ENCODE results near the gene GLDN. TPM values are rescaled to one million over a fixed set of nuclear protein-coding genes. Genes with fewer than 3 reads are reported as not detected.

Gene GLDN
- polyA plus RNA-seq, 1 donor from 2014 or later = 0.58 TPM

DNA sequence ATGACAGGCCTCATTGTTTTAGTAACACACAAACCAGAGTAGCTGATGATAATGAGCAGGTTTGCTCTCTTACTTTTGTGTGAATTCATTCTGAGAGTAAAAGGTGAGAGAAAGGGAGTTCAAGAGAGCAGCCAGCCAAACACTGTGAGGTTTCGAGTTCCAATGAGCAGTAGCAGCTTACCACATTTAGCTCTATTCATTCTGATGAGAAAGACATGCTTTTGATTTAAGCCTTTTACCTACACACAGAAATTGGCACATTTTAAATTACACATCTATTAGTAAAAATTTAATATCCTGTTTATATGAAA, 28.0 kb downstream of the GLDN start:
- no peak overlapping the region for H3K9ac ChIP-seq (ENCODE audit: low read length)
- no peaks in the 10 kb centered on the region for H3K79me2 ChIP-seq (replicated peaks; ENCODE audit: insufficient read depth, low read length)
- no peaks in the 10 kb centered on the region for H3F3A ChIP-seq (ENCODE audit: insufficient read depth, low read length, poor library complexity, severe bottlenecking)
- no peaks in the 10 kb centered on the region for H3K27me3 ChIP-seq (ENCODE audit: insufficient read depth, low read depth, low read length)
- H3K4me2 ChIP-seq (ENCODE audit: low read length) = no peak overlapping the region
- no peaks in the 10 kb centered on the region for H3K9me3 ChIP-seq (ENCODE audit: low read length)
- no peak overlapping the region for H3K27ac ChIP-seq (ENCODE audit: low read length)
- H3K9me2 ChIP-seq (ENCODE audit: insufficient read depth, low read length) = no peaks in the 10 kb centered on the region
- no peaks in the 10 kb centered on the region for H4K20me1 ChIP-seq (ENCODE audit: insufficient read depth)
- TF ChIP-seq, protein P1, sequence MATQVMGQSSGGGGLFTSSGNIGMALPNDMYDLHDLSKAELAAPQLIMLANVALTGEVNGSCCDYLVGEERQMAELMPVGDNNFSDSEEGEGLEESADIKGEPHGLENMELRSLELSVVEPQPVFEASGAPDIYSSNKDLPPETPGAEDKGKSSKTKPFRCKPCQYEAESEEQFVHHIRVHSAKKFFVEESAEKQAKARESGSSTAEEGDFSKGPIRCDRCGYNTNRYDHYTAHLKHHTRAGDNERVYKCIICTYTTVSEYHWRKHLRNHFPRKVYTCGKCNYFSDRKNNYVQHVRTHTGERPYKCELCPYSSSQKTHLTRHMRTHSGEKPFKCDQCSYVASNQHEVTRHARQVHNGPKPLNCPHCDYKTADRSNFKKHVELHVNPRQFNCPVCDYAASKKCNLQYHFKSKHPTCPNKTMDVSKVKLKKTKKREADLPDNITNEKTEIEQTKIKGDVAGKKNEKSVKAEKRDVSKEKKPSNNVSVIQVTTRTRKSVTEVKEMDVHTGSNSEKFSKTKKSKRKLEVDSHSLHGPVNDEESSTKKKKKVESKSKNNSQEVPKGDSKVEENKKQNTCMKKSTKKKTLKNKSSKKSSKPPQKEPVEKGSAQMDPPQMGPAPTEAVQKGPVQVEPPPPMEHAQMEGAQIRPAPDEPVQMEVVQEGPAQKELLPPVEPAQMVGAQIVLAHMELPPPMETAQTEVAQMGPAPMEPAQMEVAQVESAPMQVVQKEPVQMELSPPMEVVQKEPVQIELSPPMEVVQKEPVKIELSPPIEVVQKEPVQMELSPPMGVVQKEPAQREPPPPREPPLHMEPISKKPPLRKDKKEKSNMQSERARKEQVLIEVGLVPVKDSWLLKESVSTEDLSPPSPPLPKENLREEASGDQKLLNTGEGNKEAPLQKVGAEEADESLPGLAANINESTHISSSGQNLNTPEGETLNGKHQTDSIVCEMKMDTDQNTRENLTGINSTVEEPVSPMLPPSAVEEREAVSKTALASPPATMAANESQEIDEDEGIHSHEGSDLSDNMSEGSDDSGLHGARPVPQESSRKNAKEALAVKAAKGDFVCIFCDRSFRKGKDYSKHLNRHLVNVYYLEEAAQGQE (IDR thresholded peaks at IDR 0.05; ENCODE audit: borderline replicate concordance) = no peak
- TF ChIP-seq CTCF (IDR thresholded peaks at IDR 0.05; ENCODE audit: poor library complexity, severe bottlenecking) = no peak
- no peak for TF ChIP-seq SMC3 (conservative IDR thresholded peaks at IDR 0.05; ENCODE audit: poor library complexity)
- no peak for TF ChIP-seq POLR2AphosphoS5 (IDR thresholded peaks at IDR 0.05)
- no peak for TF ChIP-seq EZH2 (IDR thresholded peaks at IDR 0.05; ENCODE audit: borderline replicate concordance, insufficient read depth, low read length, poor library complexity, severe bottlenecking)
- no peak for TF ChIP-seq EP300 (conservative IDR thresholded peaks at IDR 0.05; ENCODE audit: poor library complexity, severe bottlenecking)
- no peak for TF ChIP-seq TAF1 (IDR thresholded peaks at IDR 0.05; ENCODE audit: low read depth)
- TF ChIP-seq RAD21 (conservative IDR thresholded peaks at IDR 0.05) = no peak
- TF ChIP-seq MXI1 (conservative IDR thresholded peaks at IDR 0.05; ENCODE audit: poor library complexity, severe bottlenecking) = no peak
- H2AFZ ChIP-seq (ENCODE audit: low read depth, low read length) = no peak overlapping the region
- H3K4me3 ChIP-seq (ENCODE audit: low read length) = no peak overlapping the region
- H3K36me3 ChIP-seq (ENCODE audit: insufficient read depth, low read length) = no peaks in the 10 kb centered on the region

GRCh38 chr15:51371266-51371665, 29.8 kb downstream of the GLDN start:
- H3K36me3 ChIP-seq (ENCODE audit: insufficient read depth, low read length) = no peaks in the 10 kb centered on the region
- TF ChIP-seq POLR2AphosphoS5 (IDR thresholded peaks at IDR 0.05) (no peak), MXI1 (conservative IDR thresholded peaks at IDR 0.05; ENCODE audit: poor library complexity, severe bottlenecking) (no peak), EZH2 (IDR thresholded peaks at IDR 0.05; ENCODE audit: borderline replicate concordance, insufficient read depth, low read length, poor library complexity, severe bottlenecking) (no peak), CTCF (IDR thresholded peaks at IDR 0.05; ENCODE audit: poor library complexity, severe bottlenecking) (no peak), TAF1 (IDR thresholded peaks at IDR 0.05; ENCODE audit: low read depth) (no peak), EP300 (conservative IDR thresholded peaks at IDR 0.05; ENCODE audit: poor library complexity, severe bottlenecking) (no peak), RAD21 (conservative IDR thresholded peaks at IDR 0.05) (no peak), SMC3 (conservative IDR thresholded peaks at IDR 0.05; ENCODE audit: poor library complexity) (no peak)
- TF ChIP-seq, protein P1 (IDR thresholded peaks at IDR 0.05; ENCODE audit: borderline replicate concordance) = no peak
- no peaks in the 10 kb centered on the region for H3K79me2 ChIP-seq (replicated peaks; ENCODE audit: insufficient read depth, low read length)
- no peak overlapping the region for H3K27ac ChIP-seq (ENCODE audit: low read length)
- H3K4me2 ChIP-seq (ENCODE audit: low read length) = no peak overlapping the region
- H3K27me3 ChIP-seq (ENCODE audit: insufficient read depth, low read depth, low read length) = no peaks in the 10 kb centered on the region
- H2AFZ ChIP-seq (ENCODE audit: low read depth, low read length) = no peak overlapping the region
- H3K9me3 ChIP-seq (ENCODE audit: low read length) = no peaks in the 10 kb centered on the region
- no peaks in the 10 kb centered on the region for H4K20me1 ChIP-seq (ENCODE audit: insufficient read depth)
- no peak overlapping the region for H3K4me3 ChIP-seq (ENCODE audit: low read length)
- no peaks in the 10 kb centered on the region for H3F3A ChIP-seq (ENCODE audit: insufficient read depth, low read length, poor library complexity, severe bottlenecking)
- H3K9ac ChIP-seq (ENCODE audit: low read length) = no peak overlapping the region
- H3K9me2 ChIP-seq (ENCODE audit: insufficient read depth, low read length) = no peaks in the 10 kb centered on the region

Measured in neural cell (in vitro differentiated cells).